SIG-M5 treated with dmso at 0.1 percent for 504 hours (cell line): Measurements from ENCODE around the gene SGMS1.
"Not testable (repeated sequence)": the region's sequence is repeated elsewhere in the genome, so short reads cannot be mapped to it uniquely, and the experiment has no call there.

Source experiments
- DNase-seq: peaks from one replicate; lab custom pipeline; 2025; ENCODE audit not compliant: unreplicated experiment; lab: John Stamatoyannopoulos, UW

The SGMS1 gene

GRCh38 chr10:50437248-50437647, 186.5 kb downstream of the SGMS1 start:
- no peak for DNase-seq

- no peak for DNase-seq
Observed at GRCh38 chr10:50436805-50437204, 187.0 kb downstream of the SGMS1 start.

- no peak for DNase-seq
Observed at GRCh38 chr10:50432211-50433009, 191.3 kb downstream of the SGMS1 start.

GRCh38 chr10:50431791-50432190, 192.0 kb downstream of the SGMS1 start:
- no peak for DNase-seq

GRCh38 chr10:50431133-50431532, 192.6 kb downstream of the SGMS1 start:
- DNase-seq, result peak; percentile 55

- no peak for DNase-seq
Observed at GRCh38 chr10:50426485-50426884, 197.3 kb downstream of the SGMS1 start.

GRCh38 chr10:50425215-50425614, 198.5 kb downstream of the SGMS1 start:
- not testable (repeated sequence) for DNase-seq

GRCh38 chr10:50423448-50423847, 200.3 kb downstream of the SGMS1 start:
- DNase-seq, result no peak

GRCh38 chr10:50422259-50422658, 201.5 kb downstream of the SGMS1 start:
- DNase-seq, result no peak

- peak; percentile 32 for DNase-seq
Observed at GRCh38 chr10:50421026-50421719, 202.6 kb downstream of the SGMS1 start.

- no peak for DNase-seq
Observed at GRCh38 chr10:50420196-50420595, 203.6 kb downstream of the SGMS1 start.

- no peak for DNase-seq
Observed at GRCh38 chr10:50419756-50420155, 204.0 kb downstream of the SGMS1 start.

GRCh38 chr10:50419091-50419490, 204.7 kb downstream of the SGMS1 start:
- DNase-seq, result no peak

GRCh38 chr10:50417886-50418830, 205.6 kb downstream of the SGMS1 start:
- DNase-seq, result peak; percentile 80

GRCh38 chr10:50417486-50417885, 206.3 kb downstream of the SGMS1 start:
- peak; percentile 31 for DNase-seq

GRCh38 chr10:50416881-50417280, 206.9 kb downstream of the SGMS1 start:
- DNase-seq, result no peak

GRCh38 chr10:50416181-50416824, 207.5 kb downstream of the SGMS1 start:
- no peak for DNase-seq

GRCh38 chr10:50415292-50415691, 208.5 kb downstream of the SGMS1 start:
- DNase-seq, result no peak

GRCh38 chr10:50410066-50410811, 213.5 kb downstream of the SGMS1 start:
- DNase-seq, result no peak
